HFF-Myc (cell line): ENCODE data around the gene SNAPC1.
"Not testable (repeated sequence)": the region's sequence is repeated elsewhere in the genome, so short reads cannot be mapped to it uniquely, and the experiment has no call there.

Experiments
- DNase-seq: peaks from one replicate; pipeline ENCODE4 v3.0.0-alpha.2; 2011; ENCODE audit warnings: low read depth; ENCODE audit errors: extremely low read depth
- H3K4me3 ChIP-seq: replicated peaks from 2 replicates; pipeline ENCODE4 v1.5.1; 2011; ENCODE audit warnings: low read depth, mild to moderate bottlenecking, control low read depth, low read length
- CTCF ChIP-seq: IDR thresholded peaks from 2 replicates; pipeline ENCODE4 v1.5.1; 2012; ENCODE audit warnings: mild to moderate bottlenecking, low read depth, low read length, control low read depth; ENCODE audit errors: missing control alignments

SNAPC1 gene

GRCh38 chr14:61739133-61739532 is 23.1 kb upstream of the SNAPC1 start:
- H3K4me3 ChIP-seq: no peak overlapping the region
- DNase-seq: no peak
- TF ChIP-seq CTCF: no peak

GRCh38 chr14:61742371-61742770 is 19.8 kb upstream of the SNAPC1 start:
- TF ChIP-seq CTCF: no peak
- H3K4me3 ChIP-seq: no peak overlapping the region
- no peak for DNase-seq

- no peak for TF ChIP-seq CTCF
- DNase-seq: no peak
- H3K4me3 ChIP-seq: no peak overlapping the region
These were observed 18.0 kb upstream of the SNAPC1 start for GRCh38 chr14:61744238-61744637.

GRCh38 chr14:61746346-61746745 is 15.9 kb upstream of the SNAPC1 start:
- H3K4me3 ChIP-seq, DNase-seq: not testable (repeated sequence)

GRCh38 chr14:61746881-61747280 is 15.3 kb upstream of the SNAPC1 start:
- no peak for DNase-seq
- H3K4me3 ChIP-seq: no peak overlapping the region
- TF ChIP-seq CTCF: no peak

GRCh38 chr14:61747342-61747741 is 14.9 kb upstream of the SNAPC1 start:
- DNase-seq: no peak
- H3K4me3 ChIP-seq: no peak overlapping the region
- no peak for TF ChIP-seq CTCF

- no peak overlapping the region for H3K4me3 ChIP-seq
- no peak for TF ChIP-seq CTCF
- DNase-seq: no peak
These were observed 13.0 kb upstream of the SNAPC1 start for GRCh38 chr14:61749264-61749663.

- DNase-seq: no peak
- no peak overlapping the region for H3K4me3 ChIP-seq
- TF ChIP-seq CTCF: no peak
These were observed 12.4 kb upstream of the SNAPC1 start for GRCh38 chr14:61749867-61750266.
